Occipital lobe (tissue), 2 donors: ENCODE measurements around the gene PTPRA. TPM values are rescaled to one million over a fixed set of nuclear protein-coding genes. Genes with fewer than 3 reads are reported as not detected.
"Not testable (repeated sequence)": the region's sequence is repeated elsewhere in the genome, so short reads cannot be mapped to it uniquely, and the experiment has no call there.

Source experiments
- DNase-seq: peaks from one replicate; lab custom pipeline; 2025; lab: John Stamatoyannopoulos, UW
- total RNA-seq: library from RNA; depleted of rRNA; stranded (reverse); fragments of >200 nt; gene quantifications from one replicate; pipeline ENCODE4 v1.2.3, GENCODE V29; 2014

Gene PTPRA
- total RNA-seq, 1 donor from 2014 or later, result 216 TPM

- DNase-seq, result no peak
These were observed 169.3 kb downstream of the PTPRA start for GRCh38 chr20:3042625-3043024.

GRCh38 chr20:3043322-3043721 is 170.0 kb downstream of the PTPRA start, which contains the start of gene GNRH2:
Gene GNRH2 (plus strand): TSS chr20:3043622. CDS start chr20:3044415, 793 bp downstream.
- DNase-seq, result no peak

GRCh38 chr20:3044336-3044965 is 171.2 kb downstream of the PTPRA start:
- DNase-seq, result no peak

DNA sequence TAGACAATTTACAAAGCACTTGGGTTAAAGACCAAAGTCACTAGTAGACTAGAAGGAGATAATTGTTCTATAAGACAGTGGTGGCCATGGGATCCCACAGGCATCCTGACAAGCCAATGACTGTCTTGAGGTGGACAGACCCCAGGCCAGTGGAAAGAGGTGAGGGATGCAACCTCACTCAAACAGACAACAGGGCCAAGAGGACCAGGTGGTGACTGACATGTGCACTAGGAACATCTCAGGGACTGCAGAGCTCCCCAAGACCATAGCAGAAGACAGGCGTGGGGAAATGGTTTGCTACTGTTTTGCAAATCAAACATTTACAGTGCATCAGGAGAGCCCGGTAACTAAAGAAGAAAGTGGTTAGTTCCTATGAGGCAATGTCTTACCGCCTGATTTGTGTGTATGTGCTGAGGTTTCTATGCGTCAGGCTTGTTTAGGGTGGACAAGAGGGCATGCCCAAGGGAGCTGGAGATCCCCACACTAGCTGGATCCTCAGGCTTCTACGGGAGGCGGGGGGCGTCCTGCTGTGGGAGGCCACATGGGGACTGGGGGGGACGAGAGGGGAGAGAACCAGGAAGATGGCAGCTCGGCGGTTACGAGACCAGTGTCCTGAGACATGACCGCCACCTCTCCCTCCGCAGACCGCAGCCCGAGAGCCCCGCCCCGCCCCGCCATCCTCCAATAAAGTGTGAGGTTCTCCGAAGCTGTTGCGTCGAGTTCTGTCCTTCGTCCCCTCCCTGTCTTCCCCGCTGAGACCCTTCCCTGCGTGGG is 171.9 kb downstream of the PTPRA start:
- DNase-seq, result peak; percentile 89

DNA sequence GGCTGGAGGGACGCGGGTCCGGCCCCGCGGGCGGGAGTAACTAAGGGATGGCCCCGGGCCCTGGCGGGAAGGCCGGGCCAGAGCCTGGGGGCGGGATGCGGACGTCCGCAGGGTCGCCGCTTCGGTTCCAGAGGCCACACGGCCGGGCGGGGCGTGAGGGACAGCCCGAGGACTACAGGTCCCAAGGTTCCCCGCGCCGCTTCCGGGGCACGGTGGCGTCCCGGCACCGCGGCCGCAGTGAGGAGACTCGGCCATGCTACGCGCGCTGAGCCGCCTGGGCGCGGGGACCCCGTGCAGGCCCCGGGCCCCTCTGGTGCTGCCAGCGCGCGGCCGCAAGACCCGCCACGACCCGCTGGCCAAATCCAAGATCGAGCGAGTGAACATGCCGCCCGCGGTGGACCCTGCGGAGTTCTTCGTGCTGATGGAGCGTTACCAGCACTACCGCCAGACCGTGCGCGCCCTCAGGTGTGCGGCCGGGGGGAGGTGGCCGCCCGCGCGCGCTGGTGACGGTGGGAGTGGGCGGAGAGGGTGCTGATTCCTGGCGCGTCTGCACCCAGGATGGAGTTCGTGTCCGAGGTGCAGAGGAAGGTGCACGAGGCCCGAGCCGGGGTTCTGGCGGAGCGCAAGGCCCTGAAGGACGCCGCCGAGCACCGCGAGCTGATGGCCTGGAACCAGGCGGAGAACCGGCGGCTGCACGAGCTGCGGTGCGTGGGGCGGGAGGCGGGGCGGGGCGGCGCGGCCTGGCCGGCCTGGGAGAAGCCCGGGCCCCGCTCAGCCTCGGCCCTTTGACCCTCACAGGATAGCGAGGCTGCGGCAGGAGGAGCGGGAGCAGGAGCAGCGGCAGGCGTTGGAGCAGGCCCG is 172.8 kb downstream of the PTPRA start, which contains the start of gene MRPS26:
Gene MRPS26 (plus strand): TSS at position 237 of the 861 bp plus-strand sequence. CDS start 17 bp downstream, at position 254.
- DNase-seq, result peak; percentile 89

GRCh38 chr20:3046677-3047462 is 173.6 kb downstream of the PTPRA start:
- DNase-seq, result no peak

DNA sequence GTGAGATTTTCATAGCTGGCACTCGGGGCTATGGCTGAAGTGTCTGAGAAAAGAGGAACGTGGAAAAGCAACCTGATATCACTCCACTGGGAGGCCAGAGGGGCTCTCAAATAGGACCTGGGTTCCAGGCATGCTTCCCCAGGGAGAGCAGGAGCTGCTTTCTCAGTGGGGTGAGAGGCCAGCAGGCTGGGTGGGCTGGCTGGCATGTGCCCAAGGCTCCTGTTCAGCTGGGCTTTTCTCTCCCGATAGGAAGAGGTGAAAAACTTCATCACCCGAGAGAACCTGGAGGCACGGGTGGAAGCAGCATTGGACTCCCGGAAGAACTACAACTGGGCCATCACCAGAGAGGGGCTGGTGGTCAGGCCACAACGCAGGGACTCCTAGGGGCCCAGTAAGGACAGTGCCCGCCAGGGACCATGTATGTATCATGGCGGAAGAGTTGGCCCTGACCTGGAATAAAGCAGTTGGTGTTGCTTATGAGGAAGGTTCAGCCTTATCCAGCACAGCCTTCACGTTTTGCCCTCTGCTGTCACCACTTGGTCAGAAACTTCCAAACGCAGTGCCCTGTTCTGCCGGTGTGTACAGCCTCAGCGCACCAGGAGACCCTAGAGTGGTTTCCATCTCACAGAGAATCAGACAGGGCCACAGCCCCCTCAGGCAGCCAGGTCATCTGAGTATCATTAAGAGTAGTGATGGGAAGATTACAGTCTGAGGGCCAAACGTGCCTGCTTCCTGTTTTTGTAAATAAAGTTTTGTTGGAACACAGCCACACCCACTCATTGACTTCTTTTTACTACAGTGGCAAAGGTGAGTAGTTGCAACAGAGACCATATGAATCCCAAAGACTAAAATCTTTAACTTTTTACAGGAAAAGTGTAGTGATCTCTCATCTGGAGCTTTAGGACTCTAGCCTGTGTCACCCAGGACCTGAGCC is 174.5 kb downstream of the PTPRA start:
- no peak for DNase-seq

GRCh38 chr20:3051385-3052019 is 178.2 kb downstream of the PTPRA start:
- DNase-seq, result no peak

DNA sequence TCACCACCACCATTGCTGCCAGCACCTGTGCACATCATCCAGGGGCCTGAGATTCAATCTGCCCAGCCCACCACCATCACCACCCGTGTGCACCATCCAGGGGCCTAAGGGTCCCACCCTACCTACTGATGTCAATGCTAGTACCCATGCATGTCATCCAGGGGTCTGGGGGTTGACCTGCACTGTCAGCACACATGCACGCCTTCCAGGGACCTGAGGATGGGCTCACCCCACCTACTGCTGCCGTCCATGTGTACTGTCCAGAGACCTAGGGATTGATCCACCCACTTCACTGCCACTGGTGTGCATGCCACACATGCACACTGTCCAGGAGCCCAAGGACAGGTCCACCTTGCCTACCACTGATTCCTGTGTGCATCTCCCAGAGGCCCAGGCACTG is 186.2 kb downstream of the PTPRA start:
- DNase-seq, result no peak

GRCh38 chr20:3064119-3064518 is 190.8 kb downstream of the PTPRA start:
- not testable (repeated sequence) for DNase-seq

DNA sequence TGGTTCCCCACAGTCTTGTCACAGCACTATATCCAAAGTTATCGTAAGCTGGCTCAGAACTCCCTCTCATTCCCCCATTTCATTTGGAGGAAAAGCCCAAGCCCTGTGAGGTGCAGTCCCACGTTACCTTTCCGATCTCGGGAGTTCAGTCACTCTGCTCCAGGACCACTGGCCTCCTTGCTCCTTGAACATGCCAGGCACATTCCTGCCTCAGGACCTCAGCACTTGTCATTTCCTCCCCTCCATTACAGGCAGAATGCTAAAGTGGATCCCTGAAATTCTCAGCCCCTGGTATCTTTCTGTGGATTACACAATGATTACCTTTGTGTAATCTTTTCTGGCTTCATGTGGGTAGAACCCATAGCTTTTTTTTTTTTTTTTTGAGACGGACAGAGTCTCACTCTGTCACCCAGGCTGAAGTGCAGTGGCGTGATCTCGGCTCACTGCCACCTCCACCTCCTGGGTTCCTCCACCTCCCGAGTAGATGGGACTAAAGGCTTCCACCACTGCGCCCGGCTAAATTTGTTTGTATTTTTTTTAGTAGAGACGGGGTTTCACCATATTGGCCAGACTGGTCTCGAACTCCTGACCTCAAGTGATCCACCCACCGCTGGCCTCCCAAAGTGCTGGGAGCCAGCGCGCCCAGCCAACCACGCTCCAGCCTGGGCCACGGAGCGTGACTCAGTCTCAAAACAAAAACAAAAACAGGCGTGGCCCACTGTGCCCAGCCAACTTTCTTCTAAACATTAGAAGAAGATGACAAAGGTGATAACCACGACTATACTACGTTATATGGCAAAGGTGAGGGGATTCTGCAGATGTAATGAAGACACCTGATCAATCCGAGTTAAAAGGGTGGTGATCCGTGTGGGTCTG is 194.1 kb downstream of the PTPRA start:
- DNase-seq, result no peak

DNA sequence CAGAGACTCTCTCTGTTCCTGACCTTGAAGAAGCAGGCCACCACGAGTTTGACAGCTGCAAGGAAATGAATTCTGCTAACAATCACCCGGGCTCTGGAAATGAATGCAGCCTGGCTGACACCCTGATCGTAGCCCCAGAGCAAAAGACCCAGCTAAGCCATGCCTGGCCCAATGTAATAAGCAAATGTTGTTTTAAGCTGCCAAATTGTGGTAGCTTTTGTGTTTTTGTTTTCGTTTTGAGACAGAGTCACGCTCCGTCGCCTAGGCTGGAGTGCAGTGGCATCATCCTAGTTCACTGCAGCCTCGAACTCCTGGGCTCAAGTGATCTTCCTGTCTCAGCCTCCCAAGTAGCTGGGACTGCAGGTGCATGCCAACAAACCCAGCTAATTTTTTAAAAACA is 194.8 kb downstream of the PTPRA start:
- no peak for DNase-seq

- DNase-seq, result no peak
These were observed 196.0 kb downstream of the PTPRA start for GRCh38 chr20:3068986-3069900.

DNA sequence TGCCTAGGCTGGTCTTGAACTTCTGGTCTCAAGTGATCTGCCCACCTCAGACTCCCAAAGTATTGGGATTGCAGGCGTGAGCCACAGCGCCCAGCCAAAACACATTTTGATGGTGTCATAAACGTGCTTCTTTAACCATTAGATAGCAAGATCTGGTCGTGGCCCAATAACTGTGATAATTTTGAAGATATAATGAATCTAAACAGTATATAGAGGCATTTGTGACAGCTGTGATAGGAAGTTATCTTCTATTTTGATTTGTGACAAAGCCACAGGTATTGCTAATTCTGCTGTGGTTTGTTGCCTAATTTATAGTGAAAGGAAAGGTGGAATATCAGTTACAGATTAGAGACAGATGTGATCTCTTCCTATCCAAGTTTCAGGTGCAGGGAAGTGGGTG is 197.4 kb downstream of the PTPRA start:
- DNase-seq, result no peak

- no peak for DNase-seq
These were observed 198.0 kb downstream of the PTPRA start for GRCh38 chr20:3071266-3071609.

GRCh38 chr20:3071610-3072529 is 198.6 kb downstream of the PTPRA start, which contains the start of gene OXT:
Gene OXT (plus strand): TSS chr20:3071620. CDS start chr20:3071656, 36 bp downstream.
- no peak for DNase-seq
